H9 (cell line): ENCODE data around the gene CCDC91. TPM values are rescaled to one million over a fixed set of nuclear protein-coding genes. Genes with fewer than 3 reads are reported as not detected.

Experiments used
- DNase-seq: peaks from one replicate; pipeline ENCODE4 v3.0.0-alpha.2; 2017
- H2AFZ ChIP-seq: one replicate; pipeline ENCODE4 v1.6.1; 2013; ENCODE audit warnings: mild to moderate bottlenecking, low read length, control low read depth, moderate library complexity
- H2AK5ac ChIP-seq: 2 replicates; pipeline ENCODE4 v1.6.1; 2013; ENCODE audit warnings: low read length, control low read depth, mixed read lengths; ENCODE audit not compliant: insufficient read length
- H2BK120ac ChIP-seq: one replicate; pipeline ENCODE4 v1.6.1; 2013; ENCODE audit warnings: low read depth, mild to moderate bottlenecking, low read length, control low read depth, inconsistent platforms; ENCODE audit not compliant: poor library complexity, severe bottlenecking
- H2BK12ac ChIP-seq: 2 replicates; pipeline ENCODE4 v1.6.1; 2013; ENCODE audit warnings: low read length, control low read depth, mixed read lengths, low read depth; ENCODE audit not compliant: insufficient read length
- H2BK15ac ChIP-seq: 2 replicates; pipeline ENCODE4 v1.6.1; 2013; ENCODE audit warnings: low read depth, low read length, control low read depth
- H2BK20ac ChIP-seq: one replicate; pipeline ENCODE4 v1.6.1; 2013; ENCODE audit warnings: low read depth, mild to moderate bottlenecking, low read length, control low read depth, inconsistent platforms; ENCODE audit not compliant: poor library complexity, severe bottlenecking
- H2BK5ac ChIP-seq: 2 replicates; pipeline ENCODE4 v1.6.1; 2013; ENCODE audit warnings: low read length, control low read depth, mixed read lengths; ENCODE audit not compliant: insufficient read length
- H3K14ac ChIP-seq: 2 replicates; pipeline ENCODE4 v1.6.1; 2013; ENCODE audit warnings: low read length, control low read depth; ENCODE audit not compliant: insufficient read depth
- H3K18ac ChIP-seq: 2 replicates; pipeline ENCODE4 v1.6.1; 2013; ENCODE audit warnings: low read depth, mild to moderate bottlenecking, mixed read lengths, low read length, control low read depth; ENCODE audit not compliant: insufficient read length
- H3K23ac ChIP-seq: 2 replicates; pipeline ENCODE4 v1.6.1; 2013; ENCODE audit warnings: low read length, control low read depth, mixed read lengths, low read depth; ENCODE audit not compliant: insufficient read length
- H3K23me2 ChIP-seq: 2 replicates; pipeline ENCODE4 v1.6.1; 2013; ENCODE audit warnings: low read depth, mild to moderate bottlenecking, mixed read lengths, low read length, control low read depth; ENCODE audit not compliant: insufficient read length, poor library complexity, severe bottlenecking
- H3K27ac ChIP-seq: 2 replicates; pipeline ENCODE4 v1.5.1; 2013; ENCODE audit warnings: low read length, control low read depth, mixed read lengths, low read depth; ENCODE audit not compliant: insufficient read length
- H3K27me3 ChIP-seq: 2 replicates; pipeline ENCODE4 v1.6.1; 2013; ENCODE audit warnings: low read length, control low read depth, inconsistent platforms; ENCODE audit not compliant: insufficient read depth
- H3K4ac ChIP-seq: 2 replicates; pipeline ENCODE4 v1.6.1; 2013; ENCODE audit warnings: low read depth, mild to moderate bottlenecking, control low read depth, inconsistent platforms, low read length, moderate library complexity
- H3K4me1 ChIP-seq: 2 replicates; pipeline ENCODE4 v1.6.1; 2013; ENCODE audit warnings: low read length, control low read depth, inconsistent platforms; ENCODE audit not compliant: insufficient read depth
- H3K4me2 ChIP-seq: 2 replicates; pipeline ENCODE4 v1.6.1; 2013; ENCODE audit warnings: low read length, control low read depth, mixed read lengths; ENCODE audit not compliant: insufficient read length, insufficient read depth
- H3K56ac ChIP-seq: 2 replicates; pipeline ENCODE4 v1.6.1; 2013; ENCODE audit warnings: low read depth, mild to moderate bottlenecking, mixed read lengths, low read length, control low read depth; ENCODE audit not compliant: insufficient read length
- H3K79me1 ChIP-seq: 2 replicates; pipeline ENCODE4 v1.6.1; 2013; ENCODE audit warnings: low read depth, mild to moderate bottlenecking, moderate library complexity, low read length, control low read depth, inconsistent platforms; ENCODE audit not compliant: insufficient read depth, poor library complexity, severe bottlenecking
- H3K79me2 ChIP-seq: 2 replicates; pipeline ENCODE4 v1.6.1; 2013; ENCODE audit warnings: low read length, control low read depth, inconsistent platforms; ENCODE audit not compliant: insufficient read depth
- H3K9ac ChIP-seq: 2 replicates; pipeline ENCODE4 v1.6.1; 2013; ENCODE audit warnings: low read length, control low read depth, mixed read lengths; ENCODE audit not compliant: insufficient read length; ENCODE audit errors: extremely low read depth
- H3K9me3 ChIP-seq: one replicate; pipeline ENCODE4 v1.6.1; 2013; ENCODE audit warnings: low read depth, low read length, inconsistent platforms; ENCODE audit not compliant: control insufficient read depth
- H3T11ph ChIP-seq: one replicate; pipeline ENCODE4 v1.6.1; 2013; ENCODE audit warnings: mild to moderate bottlenecking, low read length, control low read depth, inconsistent platforms
- H4K20me1 ChIP-seq: one replicate; pipeline ENCODE4 v1.6.1; 2013; ENCODE audit not compliant: control insufficient read depth, insufficient read length, insufficient read depth
- H4K5ac ChIP-seq: 2 replicates; pipeline ENCODE4 v1.6.1; 2013; ENCODE audit warnings: low read depth, mild to moderate bottlenecking, mixed read lengths, low read length, control low read depth; ENCODE audit not compliant: insufficient read length
- H4K8ac ChIP-seq: replicated peaks from 2 replicates; pipeline ENCODE4 v1.6.1; 2013; ENCODE audit warnings: low read length, control low read depth, mixed read lengths, low read depth; ENCODE audit not compliant: insufficient read length
- H4K91ac ChIP-seq: 2 replicates; pipeline ENCODE4 v1.6.1; 2013; ENCODE audit warnings: low read depth, mild to moderate bottlenecking, moderate library complexity, mixed read lengths, low read length, control low read depth; ENCODE audit not compliant: insufficient read length
- H3K27ac Mint-ChIP-seq, 3 experiments: 2 replicates in 2 of 3; 3 replicates in 1 of 3; pipeline ENCODE4 v1.8.0; 2020 to 2021; ENCODE audit warnings: mixed read lengths in 3 of 3, mild to moderate bottlenecking in 1 of 3, moderate library complexity in 1 of 3
- H3K27me3 Mint-ChIP-seq: 2 replicates; pipeline ENCODE4 v1.8.0; 2021; ENCODE audit warnings: low read depth, mild to moderate bottlenecking, moderate library complexity, mixed read lengths
- H3K36me3 Mint-ChIP-seq, 3 experiments: 2 replicates in 2 of 3; 3 replicates in 1 of 3; pipeline ENCODE4 v1.8.0; 2020 to 2021; ENCODE audit warnings: low read depth in 3 of 3, mixed read lengths in 3 of 3; ENCODE audit not compliant: insufficient read depth in 1 of 3
- H3K4me1 Mint-ChIP-seq, 2 experiments: 2 replicates each; pipeline ENCODE4 v1.8.0; 2020; ENCODE audit warnings: mixed read lengths in 2 of 2
- H3K4me3 Mint-ChIP-seq, 2 experiments: 2 replicates in 1 of 2; 3 replicates in 1 of 2; pipeline ENCODE4 v1.8.0; 2020 to 2021; ENCODE audit warnings: mild to moderate bottlenecking in 2 of 2, mixed read lengths in 2 of 2, moderate library complexity in 1 of 2
- H3K9me3 Mint-ChIP-seq, 2 experiments: 2 replicates in 1 of 2; 3 replicates in 1 of 2; pipeline ENCODE4 v1.8.0; 2020; ENCODE audit warnings: mild to moderate bottlenecking in 2 of 2, mixed read lengths in 2 of 2, moderate library complexity in 1 of 2
- WGBS: extraction: QIAGEN DNeasy Blood & Tissue Kit; methylation state at CpG from one replicate; pipeline ENCODE4 v1.1.7; 2013; ENCODE audit warnings: missing lambda C conversion rate, low lambda C conversion rate, mixed read lengths; ENCODE audit not compliant: insufficient read length; ENCODE audit errors: extremely low coverage; 5-methylcytosine and 5-hydroxymethylcytosine counted together
- total RNA-seq: library from RNA; stranded (reverse); gene quantifications from 2 replicates; pipeline ENCODE4 v1.2.1, GENCODE V29; 2021
- TF ChIP-seq, protein P1 (sequence below): fragments of 200-600 bp; sonication (generic); conservative IDR thresholded peaks from 3 replicates; pipeline ENCODE4 v1.8.0; 2021; ENCODE audit warnings: antibody characterized with exemption, mild to moderate bottlenecking

Gene CCDC91
- total RNA-seq, 1 experiment from 2014 or later = 22.7 TPM

DNA sequence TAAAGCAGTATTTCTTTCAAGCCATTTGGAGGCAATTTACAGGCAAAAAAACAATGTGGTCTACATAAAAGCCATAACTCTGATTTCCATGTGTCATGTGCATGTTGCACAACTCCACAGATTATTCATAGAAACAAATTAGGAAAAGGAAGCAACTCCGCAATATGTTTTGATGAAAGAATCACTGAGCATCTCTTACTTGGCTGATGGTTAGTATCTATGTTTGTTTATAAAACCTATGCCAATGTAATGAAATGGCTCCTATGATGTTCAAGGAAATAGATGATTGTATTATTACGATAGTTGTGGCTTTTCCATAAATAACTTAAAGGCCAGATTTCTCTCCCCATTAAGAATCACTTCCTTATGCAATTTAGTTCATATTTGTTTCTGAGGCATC is 373.7 kb downstream of the CCDC91 start:
- no peaks in the 10 kb centered on the region for H3K27me3 ChIP-seq
- H2BK12ac ChIP-seq = no peak overlapping the region
- H3K9ac ChIP-seq = no peak overlapping the region
- Mint-ChIP-seq H3K27ac (no peak overlapping the region), H3K4me1 (no peaks in the 10 kb centered on the region), H3K36me3 (no peaks in the 10 kb centered on the region), H3K9me3 (peaks cover 0 to 3% of the 10 kb centered on the region in 2 experiments; a peak in 2 of 5 replicates), H3K4me3 (no peak overlapping the region), H3K27me3 (no peaks in the 10 kb centered on the region)
- H3K14ac ChIP-seq = no peak overlapping the region
- no peak overlapping the region for H3K4ac ChIP-seq
- DNase-seq = no peak
- H3K18ac ChIP-seq = no peak overlapping the region
- H2AFZ ChIP-seq = no peak overlapping the region
- H2BK20ac ChIP-seq = no peak overlapping the region
- TF ChIP-seq, protein P1, sequence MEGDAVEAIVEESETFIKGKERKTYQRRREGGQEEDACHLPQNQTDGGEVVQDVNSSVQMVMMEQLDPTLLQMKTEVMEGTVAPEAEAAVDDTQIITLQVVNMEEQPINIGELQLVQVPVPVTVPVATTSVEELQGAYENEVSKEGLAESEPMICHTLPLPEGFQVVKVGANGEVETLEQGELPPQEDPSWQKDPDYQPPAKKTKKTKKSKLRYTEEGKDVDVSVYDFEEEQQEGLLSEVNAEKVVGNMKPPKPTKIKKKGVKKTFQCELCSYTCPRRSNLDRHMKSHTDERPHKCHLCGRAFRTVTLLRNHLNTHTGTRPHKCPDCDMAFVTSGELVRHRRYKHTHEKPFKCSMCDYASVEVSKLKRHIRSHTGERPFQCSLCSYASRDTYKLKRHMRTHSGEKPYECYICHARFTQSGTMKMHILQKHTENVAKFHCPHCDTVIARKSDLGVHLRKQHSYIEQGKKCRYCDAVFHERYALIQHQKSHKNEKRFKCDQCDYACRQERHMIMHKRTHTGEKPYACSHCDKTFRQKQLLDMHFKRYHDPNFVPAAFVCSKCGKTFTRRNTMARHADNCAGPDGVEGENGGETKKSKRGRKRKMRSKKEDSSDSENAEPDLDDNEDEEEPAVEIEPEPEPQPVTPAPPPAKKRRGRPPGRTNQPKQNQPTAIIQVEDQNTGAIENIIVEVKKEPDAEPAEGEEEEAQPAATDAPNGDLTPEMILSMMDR = no peak
- H3K79me2 ChIP-seq = no peaks in the 10 kb centered on the region
- no peak overlapping the region for H3K56ac ChIP-seq
- no peak overlapping the region for H3T11ph ChIP-seq
- H4K8ac ChIP-seq = no peak overlapping the region
- H4K5ac ChIP-seq = no peak overlapping the region
- H3K4me1 ChIP-seq = no peaks in the 10 kb centered on the region
- H3K27ac ChIP-seq = no peak overlapping the region
- WGBS = no CpG with 5 or more reads among the region's 2 CpGs
- H3K23me2 ChIP-seq = no peaks in the 10 kb centered on the region
- no peak overlapping the region for H2BK5ac ChIP-seq
- H3K79me1 ChIP-seq = no peaks in the 10 kb centered on the region
- no peaks in the 10 kb centered on the region for H4K20me1 ChIP-seq
- H2AK5ac ChIP-seq = no peak overlapping the region
- H4K91ac ChIP-seq = no peak overlapping the region
- H2BK15ac ChIP-seq = no peak overlapping the region
- no peak overlapping the region for H2BK120ac ChIP-seq
- H3K9me3 ChIP-seq = no peaks in the 10 kb centered on the region
- no peak overlapping the region for H3K23ac ChIP-seq
- no peak overlapping the region for H3K4me2 ChIP-seq
